GM18517 (cell line): Measurements from ENCODE around the gene OLA1.

ENCODE experiments used
- ATAC-seq: cut with Tn5 transposase; IDR thresholded peaks from one replicate; pipeline ENCODE4 v1.9.1; 2021; ENCODE audit warnings: mild to moderate bottlenecking, moderate library complexity; ENCODE audit not compliant: unreplicated experiment

The OLA1 gene

DNA sequence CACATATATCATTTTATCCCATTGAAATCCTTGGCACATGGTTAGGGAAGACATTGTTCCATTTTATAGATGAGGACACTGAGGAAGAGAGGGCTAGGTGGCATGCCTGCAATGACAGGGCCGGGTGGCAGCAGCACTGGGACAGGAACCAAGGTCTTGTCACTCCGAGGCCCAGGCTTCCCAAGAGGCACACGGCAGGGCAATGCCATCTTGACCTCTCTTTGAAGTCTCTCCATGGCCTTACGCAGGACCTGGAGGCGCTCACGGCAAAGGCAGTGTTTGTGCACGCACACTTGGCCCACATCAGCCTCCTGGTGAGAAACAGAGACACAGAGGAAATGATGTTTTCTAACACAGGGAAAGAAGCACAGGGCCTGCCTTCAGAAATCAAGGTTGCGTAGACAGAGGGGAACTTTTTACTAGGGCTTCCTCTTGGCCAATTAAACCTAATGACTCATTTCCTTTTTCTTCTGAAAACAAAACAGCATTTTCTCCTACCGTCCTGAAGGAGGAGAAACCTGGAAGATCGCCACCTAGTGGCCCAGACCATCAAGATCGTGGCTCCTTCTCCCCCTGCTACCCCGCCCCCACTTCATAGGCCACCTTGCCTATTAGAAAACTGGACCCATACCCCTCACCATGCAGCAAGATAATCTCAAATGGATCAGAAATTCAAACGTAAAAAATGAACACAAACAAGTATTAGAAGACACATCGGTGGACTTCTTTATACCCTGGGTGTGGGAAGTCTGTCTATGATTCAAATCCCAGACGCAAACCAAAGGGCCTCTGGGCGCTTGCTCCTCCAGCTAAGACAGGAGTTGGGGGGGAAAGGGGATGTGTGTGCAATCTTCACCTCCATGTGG is 208.5 kb downstream of the OLA1 start:
- peak; percentile 94 for ATAC-seq

DNA sequence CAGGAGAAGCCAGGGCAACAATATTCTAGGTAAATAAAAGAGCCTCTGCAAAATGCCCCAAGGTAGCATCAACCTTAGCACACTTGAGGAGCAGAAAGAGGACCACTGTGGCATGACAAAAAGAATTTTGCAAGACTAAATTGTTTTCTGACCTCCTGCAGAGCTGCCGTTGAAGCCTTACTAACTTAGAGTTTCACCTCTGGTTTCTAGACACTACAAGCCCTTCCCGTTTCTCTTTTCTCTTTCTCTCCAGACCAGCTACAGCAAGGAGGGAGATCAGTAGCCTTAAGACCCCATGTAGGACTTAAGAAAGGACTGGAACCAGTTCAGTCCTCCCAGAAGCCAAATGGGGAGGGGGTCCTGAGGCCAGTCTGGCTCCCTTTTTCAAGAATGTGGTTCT is 209.9 kb downstream of the OLA1 start:
- peak; percentile 34 for ATAC-seq

DNA sequence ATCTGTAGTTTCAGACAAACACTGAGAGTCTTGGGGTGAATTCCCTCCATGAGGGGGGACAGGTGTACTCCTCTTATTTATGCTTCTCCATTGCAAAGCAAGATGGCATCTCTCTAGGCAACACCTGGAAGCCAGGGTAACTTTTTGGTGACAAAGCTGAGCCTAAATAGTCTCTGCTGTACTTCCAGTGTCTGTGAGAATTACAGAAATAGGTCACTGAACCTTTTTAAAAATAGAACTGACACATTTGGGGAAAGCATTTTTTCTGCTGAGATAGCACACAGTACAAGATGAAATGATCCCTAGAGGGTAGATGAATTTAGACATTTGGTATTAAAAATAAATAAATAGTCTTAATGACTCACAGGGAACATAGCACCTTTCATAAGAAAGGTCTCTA is 211.5 kb downstream of the OLA1 start:
- ATAC-seq, result no peak

DNA sequence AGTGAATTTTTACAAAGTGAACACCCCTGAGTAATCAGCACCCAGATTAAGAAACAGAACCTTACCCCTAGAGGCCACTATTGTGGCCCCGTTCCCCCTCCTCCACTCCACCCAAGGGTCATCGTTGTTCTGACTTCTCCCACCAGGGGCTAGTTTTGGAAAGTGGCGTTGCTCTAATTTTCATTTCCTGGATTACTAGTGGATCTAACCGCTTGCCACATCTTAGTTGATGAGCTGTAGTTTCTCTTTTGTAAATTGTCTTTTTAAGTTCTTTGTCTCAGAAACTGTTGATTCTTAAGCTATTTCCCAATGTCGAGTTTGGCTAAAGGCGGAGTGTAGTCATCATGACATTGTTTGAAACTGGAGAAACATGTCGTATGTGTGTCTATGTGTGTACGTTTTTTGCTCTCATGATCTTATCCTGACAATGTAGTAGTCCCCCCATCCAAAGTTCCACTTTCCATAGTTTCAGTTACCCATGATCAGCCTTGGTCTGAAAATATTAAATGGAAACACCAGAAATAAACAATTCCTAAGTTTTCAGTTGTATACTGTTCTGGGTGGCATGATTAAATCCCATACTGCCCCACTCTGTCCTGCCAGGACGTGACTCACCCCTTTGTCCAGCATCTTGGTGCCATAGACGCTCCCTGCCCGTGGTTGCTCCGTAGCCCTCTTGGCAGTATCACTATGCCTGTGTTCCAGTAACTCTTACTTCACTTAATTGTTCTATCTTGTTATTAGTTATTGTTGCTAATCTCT is 212.2 kb downstream of the OLA1 start:
- no peak for ATAC-seq

DNA sequence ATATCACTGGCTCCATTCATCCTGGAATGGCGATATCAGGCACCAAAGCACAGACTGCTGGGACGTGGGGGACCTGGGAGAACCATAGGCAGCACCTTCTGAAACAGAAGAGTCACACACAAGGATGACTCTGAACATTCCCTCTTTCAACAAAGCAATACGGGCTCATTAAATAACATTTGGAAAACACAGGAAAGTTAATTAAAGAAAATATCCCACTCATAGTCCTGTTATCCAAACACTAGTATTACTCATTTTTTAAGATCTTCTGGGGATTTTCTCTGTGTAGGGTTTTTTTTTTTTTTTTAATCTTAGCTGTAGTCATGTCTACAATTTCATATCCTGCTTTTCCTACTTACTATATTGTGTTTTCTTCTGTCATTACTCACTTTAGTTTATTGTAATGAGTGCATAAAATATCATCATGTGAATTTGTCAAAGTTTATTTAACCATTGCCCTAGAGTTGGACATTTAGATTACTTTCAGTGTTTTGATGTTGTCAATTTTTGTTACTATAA is 213.2 kb downstream of the OLA1 start:
- ATAC-seq, result no peak

DNA sequence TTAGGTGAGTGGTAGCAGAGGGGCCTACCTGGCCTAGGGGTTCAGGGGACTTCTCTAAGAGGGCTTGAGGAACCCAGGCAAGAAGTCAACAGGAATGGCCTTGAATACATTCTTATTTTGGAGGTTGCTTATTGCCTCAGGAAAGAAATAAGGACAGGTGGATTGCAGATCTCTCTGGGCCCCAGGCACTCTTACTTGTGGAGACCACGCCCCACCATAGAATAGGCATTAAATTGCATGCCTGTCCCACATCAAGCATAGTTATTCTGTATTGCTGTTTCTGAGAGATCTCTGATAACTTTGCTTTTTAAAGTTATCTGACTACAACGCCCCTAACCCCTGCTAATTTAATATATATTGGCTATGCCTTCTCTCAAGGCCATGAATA is 215.2 kb downstream of the OLA1 start:
- no peak for ATAC-seq

DNA sequence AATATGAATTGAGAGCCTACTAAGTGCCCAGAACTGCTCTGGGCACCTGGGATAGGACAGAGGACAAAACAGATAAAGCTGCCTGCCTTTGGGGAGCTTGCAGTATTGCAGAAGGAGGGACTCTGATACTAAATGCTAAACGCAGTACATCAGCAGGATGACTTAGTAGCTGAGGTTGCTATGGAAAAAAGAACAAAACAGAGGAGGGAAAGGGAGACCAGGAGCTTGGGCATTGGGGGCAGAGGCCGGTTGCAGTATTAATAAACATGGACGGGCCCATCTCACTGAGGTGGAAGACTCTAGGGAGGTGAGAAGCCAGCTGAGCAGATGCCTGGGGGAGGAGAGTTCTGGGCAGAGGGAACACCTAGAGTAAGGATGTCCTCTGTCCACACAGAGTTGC is 217.1 kb downstream of the OLA1 start:
- ATAC-seq, result no peak

DNA sequence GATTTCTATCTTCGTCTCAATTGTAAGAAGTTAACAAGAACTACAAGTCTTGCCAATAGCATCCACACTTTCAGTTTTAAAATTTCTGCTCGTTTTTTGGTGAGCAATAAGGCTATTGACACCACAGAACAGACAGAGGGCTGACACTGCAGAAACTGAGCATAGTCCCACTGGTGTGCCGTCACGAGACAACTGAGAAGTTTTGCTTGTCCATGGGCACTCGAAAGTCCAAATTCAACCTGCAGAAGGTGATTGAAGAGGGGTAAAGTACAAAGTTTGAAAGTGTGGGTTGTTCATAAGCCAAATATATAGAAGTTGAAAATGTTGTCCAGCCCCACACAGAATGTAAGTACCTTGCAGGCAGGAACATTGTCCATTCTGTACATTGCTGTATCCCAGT is 219.4 kb downstream of the OLA1 start:
- ATAC-seq, result no peak

DNA sequence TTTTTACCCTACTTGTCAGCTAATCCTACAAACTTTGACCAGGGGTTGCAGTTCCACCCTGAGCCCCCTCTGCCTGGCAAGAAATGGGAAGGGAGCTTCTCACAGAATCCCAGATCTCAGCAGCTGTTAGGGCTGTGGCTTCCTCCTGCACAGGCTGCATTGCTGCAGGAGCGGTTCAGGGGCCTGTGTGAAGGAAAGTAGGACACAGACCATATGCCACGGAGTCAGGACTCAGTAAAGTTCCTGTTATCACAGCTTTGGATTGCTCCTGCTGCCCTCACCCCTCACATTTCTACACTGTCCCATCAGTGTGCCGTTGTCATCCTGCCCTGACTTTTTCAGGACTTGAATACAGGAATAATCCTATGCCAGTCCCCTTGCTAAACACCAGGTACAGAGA is 220.4 kb downstream of the OLA1 start:
- ATAC-seq, result no peak

DNA sequence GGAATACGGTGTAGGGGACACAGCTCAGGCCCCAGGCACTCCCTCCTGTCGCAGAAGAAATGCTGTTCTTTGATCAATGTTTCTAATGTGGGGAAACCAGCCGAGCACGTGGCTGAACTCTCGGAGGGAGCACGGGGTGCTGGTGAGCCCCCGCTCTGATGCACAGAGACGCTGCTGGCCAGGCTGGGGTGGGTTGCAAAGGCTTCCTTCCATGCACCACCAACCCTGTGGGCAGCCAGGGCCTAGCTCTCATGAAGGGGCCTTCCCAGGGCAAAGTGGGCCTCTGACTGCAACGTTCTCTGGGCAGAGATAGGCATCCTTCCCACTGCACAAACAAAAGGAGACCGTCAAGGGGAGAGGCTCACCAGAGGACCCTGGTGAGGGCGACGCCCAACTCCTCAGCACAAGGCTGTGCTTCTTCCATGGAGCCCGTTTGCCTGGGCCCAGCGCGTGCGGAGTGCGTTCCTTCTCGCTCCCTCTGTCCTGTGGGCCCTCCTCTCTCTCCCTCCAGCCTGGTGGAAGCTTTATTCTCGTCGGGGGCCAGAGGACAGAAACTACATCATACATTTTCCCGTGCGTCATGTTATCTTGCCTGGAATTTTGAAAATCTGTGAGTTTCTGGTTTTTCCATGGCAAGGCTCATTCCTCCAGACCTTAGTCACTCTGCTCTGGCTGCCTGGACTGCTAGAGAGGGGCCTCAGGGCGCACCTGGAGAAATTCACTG is 222.0 kb downstream of the OLA1 start:
- no peak for ATAC-seq

DNA sequence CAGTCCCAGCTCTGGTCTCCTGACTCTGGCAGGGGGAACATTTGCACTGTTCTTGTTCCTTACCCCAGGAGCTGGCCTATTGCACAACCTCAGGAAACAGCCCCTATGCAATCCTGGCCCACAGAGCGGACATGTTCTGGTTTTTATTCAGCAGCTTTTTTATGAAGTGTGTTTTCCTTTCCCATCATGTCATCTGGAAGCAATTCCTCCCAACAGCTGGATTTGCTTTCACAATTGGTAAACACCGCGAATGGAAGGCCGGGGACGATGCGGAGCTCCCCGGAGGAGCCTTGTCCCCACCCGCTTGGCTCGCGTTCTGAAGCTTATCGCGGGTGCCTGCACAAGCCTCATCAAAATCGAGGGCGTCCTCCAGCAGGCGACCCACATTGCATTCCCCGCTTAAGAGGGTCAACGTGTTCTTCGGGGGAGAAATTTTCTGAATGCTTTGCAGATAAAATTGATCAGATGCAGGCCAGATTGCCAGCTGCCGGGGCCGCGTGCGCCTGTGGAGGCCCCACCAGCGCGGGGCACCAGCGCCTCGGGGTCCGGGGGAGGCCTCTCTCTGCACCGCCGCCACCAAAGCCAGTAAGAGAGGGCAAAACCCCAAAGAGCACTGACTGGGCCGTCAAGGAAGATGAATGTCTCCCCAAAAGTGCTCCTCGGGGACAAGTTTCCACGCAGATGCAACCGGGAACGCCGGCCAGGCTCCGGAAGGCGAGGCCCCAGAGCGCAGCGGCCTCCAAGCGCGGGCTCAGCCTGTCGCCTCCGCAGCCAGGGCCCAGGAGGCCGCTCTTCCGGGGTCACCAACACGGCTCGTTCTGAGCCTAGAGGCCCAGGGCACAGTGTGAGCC is 222.8 kb downstream of the OLA1 start:
- no peak for ATAC-seq

DNA sequence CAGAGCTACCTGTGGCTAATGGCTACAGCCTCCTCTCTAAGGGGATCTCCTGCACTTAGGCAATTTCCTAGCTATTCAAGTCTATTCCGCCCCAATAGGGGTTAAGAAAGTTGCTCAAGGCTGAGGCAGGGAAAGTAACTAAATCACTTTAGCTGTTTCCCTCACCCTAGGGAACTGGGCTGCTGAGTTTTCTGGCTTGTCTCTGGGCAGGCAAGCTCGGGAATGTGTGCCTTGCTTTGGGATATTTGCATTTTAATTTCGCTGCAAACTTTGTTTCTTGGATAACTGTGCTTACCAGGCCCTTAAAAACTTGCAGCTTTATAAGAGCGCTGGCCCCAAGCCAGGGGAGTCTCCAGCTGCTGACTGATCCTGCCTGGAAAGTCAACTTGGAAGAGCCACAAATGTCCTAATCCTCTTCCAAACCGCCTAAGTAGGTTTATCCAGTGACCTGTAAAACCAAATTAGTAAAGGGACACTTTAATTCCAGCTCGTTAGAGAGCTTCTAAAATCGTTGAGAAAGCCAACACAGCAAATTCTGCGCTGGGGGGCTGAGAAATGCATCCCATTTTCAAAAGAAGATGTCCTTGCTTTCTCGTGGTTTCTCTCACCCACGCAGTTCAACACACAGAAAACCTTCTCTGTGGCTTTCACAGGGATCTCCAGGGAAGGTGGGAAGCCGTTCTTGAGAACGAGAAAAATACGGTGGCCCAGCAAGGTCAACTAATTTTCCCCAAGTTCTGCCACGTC is 223.6 kb downstream of the OLA1 start:
- no peak for ATAC-seq

DNA sequence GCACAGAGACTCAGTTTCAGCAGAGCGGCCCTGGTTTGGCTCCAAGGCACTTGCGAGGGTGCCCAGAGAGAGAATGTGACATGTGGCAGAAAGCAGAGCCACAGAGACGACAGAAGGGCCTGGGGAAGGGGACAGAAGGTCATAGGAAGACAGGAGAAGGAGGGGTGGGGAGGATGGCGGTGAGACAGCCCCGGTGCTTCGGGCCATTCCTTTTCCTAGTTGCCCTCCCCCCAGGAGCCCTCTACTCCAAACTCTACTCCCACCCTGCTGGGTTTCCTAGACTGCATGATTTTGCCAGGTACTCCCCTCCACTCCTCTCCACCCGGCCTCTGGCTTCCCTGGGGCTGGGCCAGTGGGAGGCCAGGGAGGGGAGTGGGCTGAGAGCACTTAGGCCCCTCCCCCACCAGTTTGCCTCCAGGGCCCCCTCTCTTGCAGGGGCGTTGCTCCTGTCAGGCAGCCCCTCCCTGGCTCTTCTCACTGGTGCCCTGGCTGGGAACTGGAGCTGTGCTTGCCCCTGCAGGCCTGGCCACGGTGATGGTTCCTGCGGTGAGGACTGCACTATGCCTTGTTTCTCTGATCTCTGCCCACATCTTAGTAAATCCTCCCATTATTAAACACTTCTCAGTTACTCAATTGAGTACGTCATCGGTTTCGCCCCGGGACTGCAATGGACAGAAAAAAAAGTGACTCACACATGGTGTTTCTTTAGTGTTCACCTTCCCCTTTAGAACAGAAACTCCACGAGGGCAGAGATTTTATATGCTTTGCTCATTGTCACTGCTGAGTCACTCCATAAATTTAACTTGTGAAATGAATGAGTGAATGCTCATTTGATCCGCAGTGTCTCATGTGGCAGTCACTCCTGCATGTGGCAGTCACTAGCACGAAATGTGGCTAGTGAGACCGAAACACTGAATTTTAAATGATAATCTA is 224.5 kb downstream of the OLA1 start:
- no peak for ATAC-seq
